Hematopoietic multipotent progenitor cell treated with erythropoietin and hydrocortisone succinate and interleukin-3 and kit ligand, for 8 days (in vitro differentiated cells): ENCODE measurements around the gene ALKBH5.
"Not testable (repeated sequence)": the region's sequence is repeated elsewhere in the genome, so short reads cannot be mapped to it uniquely, and the experiment has no call there.

Experiments used
- DNase-seq: peaks from one replicate; pipeline ENCODE4 v3.0.0-alpha.2; 2015

Gene ALKBH5

DNA sequence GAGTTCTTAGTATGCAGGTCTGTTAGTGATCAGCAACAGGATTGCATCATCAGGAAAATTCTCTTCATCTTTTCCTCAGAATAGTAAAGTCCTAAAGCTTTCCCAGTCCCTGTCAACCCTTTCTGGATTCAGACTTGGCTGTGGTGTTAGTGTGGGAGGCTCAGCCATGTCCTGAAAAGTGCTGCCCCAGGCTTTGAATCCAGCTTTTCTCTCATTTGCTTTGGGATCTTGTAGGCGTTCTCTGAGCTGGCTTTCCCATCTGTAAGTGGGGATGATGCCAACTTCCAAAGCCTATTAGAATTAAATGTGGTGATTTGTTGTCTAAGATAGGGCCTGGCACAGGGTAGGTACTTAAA lies 3.0 kb downstream of the ALKBH5 start:
- no peak for DNase-seq

DNA sequence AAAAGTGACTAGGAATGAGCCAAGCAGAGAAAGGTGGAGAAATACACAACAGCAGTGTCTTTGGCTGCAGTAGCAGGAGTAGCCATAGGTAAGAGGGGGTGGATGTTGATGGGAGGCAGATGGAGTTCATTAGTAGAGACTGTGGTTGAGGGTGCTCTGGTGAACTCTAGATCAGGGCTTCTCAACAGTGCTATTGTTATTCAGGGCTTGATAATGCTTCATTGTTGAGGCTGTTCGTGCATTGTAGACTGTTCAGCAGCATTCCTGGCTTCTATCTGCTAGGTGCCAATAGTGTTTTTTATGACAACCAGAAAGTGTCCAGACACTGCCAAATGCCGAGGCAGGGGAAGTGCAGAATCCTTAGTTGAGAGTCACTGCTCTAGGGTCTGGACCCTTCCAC lies 3.6 kb downstream of the ALKBH5 start:
- DNase-seq: no peak

DNA sequence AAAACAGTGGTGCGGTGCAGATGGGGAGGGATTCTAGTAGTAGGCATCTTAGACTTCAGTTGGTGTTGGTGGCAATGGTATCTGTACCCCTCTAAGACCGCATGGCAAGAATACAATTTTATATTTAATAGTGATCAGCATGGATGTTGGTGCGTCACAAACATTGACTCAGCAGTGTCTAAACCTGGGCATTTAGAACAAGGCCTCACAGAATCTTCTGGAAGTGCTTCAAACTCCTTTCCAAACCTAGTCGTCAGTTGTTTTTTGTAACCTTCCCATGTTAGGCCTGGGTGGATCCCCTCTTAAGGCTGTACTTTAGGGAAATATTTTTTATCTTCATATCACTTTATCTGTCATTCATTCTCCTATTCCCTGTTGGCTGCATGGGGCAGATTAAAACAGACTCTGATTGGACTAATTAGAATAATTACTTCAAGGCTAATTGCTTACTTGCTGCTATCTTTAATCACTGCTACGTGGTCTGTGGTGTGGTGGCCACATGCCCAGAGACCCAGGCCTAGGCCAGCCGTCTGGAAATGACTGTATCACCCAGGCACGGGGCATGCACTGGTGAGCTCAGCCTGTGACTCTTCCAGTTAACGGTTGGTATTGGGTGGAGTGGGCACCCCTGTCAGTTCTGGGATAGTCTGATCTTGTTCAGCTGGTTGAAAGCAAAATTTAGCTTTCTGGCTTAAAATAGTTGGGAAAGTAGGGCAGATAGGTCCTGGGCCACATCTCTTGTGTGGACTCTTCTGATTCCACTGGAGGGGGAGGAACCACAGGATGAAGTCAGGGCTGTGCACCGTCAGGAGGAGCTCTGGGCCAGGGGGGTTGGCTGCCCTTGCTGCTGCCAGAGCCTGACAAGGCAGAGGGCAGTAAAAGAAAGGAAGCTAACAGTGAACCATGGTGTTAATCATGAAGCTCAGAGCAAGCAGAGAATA lies 4.5 kb downstream of the ALKBH5 start:
- peak; percentile 80 for DNase-seq

DNA sequence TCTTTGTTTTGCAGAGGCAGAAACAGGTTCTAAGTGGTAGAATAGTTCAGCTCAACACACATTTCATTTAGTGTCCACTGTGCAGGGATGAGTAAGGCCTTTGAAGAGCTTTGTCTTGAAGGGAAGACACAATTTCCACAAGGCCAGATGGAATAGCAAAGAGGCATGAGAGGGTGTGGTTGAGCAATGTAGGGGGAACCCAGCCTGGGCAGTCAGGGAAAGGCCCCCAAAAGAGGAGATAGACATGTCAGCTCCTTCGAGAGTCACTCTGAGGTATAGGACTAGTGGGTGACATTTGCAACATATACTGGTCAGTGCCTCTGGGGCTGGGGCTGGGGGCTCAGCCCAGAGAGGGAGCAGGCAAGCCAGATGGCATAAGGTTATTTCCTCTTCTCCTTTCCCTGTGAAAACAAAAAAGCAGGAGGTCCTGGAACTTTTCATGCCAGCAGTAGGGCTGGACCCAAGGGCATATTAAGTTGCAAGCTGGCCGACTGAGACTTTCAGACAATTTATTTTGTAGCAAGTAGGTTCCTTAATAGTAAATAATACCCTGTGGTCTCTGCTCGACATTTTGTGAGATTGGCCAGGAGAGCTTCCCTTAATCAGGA lies 7.1 kb downstream of the ALKBH5 start:
- no peak for DNase-seq

DNA sequence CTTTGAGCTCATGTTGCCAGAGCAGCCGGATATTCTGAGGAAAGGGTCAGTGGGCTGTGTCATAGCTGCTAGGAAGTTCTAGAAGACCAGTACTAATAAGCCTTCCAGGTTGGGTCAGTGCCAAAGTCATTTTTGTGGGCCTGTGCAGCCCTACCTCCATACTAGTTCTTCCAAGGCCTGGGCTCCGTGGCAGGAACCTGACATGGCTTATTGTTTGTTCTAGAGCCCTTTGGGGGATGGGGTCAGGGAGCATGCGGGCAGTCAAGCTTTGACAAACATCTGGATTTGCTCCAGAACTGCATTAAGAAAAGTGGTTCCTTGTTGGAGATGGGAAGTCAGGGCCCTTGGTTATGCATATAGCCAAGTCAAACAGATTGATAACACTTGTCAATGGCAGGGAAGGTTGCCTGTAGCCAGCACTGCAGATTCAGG lies 7.6 kb downstream of the ALKBH5 start:
- no peak for DNase-seq

DNA sequence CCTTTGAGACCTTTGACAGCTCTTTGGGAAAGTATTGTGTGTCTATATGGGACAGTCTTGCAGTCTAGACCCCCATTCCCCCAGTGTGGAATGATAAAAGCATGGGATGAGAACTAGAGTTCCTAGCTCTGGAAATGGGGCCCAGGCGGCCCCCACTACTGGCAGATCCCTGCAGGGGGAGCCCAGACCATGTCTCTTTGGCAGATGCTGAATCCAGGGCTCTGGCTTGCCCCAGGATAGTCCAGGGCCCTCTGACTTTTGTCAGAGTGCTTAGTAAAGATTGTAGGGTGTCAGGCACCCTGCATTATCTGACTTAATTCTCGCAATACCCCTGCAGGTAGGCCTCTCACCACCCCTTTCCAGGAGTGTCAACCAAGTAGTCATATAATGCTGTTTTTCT lies 8.3 kb downstream of the ALKBH5 start:
- DNase-seq: no peak

DNA sequence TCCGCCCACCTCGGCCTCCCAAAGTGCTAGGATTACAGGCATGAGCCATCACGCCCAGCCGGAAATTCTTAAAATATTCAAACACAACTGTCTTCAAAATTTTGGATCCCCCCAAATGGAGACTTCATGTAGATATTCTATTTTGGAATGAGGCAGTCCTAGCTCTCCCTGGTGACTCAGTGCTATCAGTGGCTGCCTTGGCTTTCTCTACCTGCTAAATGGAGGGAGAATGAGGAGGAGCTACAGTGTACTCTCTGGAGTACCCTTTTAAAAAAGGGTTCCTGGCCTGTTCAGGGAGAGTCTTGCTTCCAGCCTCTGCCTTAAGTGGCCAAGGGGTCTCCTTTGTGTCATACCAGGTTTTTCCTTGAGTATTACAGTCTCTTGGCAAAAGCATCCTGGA lies 10.8 kb downstream of the ALKBH5 start:
- no peak for DNase-seq

DNA sequence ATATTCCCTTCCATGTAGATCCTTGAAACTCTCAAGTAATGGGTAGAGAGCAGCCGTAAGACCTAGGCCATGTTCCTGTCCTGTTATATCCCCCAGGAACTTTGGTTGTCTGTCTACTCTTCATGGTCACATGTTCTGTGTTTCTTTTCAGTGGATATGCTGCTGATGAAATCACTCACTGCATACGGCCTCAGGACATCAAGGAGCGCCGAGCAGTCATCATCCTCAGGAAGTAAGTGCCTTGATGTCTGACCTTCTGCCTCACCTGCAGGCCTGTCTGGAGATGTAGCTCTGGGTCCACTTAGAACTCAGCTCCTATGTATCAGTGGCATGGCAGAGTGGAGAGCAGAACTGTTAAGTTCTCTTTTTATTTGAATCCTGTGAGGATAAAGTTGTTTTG lies 11.2 kb downstream of the ALKBH5 start:
- DNase-seq: no peak

DNA sequence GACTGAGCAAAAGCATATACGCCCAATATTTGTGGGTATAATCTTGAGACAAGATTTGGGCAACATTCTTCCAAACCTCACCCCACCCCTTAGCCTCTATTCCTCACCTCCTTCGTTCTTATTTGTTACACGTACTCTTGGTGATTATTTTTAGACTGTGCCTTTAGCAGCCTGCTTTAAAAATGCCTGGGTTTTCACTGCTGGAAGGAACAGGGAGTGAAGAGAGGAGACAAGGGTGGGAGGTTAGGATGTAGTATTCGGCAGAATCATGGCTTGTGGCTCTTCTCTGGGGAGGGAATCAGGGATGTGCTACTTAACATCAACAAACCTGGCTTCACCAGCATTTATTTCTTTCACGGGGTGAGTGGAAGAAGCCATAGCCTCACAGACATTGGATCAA lies 11.6 kb downstream of the ALKBH5 start:
- no peak for DNase-seq

DNA sequence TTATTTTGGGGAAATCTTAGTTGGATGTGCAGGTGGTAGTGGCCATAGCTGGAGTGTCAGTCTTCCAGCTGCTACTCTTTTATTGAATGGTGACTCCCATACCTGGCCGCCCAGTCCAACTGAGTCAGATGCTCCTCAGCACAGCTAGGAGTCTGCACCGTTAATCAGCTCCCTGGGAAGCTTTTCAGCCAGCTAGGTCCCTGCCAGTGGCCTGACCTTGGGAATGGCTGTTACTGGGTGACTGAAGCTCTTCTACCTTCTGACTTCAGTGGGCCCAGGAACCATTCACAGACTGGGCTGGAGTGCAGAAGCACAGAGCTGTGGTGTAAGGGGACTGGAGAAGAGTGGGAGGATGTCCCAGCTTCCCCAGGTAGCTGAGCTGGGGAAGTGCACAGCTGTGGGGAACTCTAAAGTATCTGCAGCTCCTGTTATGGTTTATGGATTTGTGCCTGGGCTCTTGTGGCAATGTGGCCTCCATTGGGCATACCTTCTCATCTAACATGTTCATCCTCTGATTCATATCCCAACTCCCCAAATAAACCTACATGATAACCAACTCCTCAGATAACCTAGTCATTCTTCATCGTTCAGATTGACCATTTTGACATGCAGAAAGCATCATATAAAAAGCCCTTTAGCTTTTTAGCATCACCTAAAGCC lies 14.0 kb downstream of the ALKBH5 start:
- no peak for DNase-seq

DNA sequence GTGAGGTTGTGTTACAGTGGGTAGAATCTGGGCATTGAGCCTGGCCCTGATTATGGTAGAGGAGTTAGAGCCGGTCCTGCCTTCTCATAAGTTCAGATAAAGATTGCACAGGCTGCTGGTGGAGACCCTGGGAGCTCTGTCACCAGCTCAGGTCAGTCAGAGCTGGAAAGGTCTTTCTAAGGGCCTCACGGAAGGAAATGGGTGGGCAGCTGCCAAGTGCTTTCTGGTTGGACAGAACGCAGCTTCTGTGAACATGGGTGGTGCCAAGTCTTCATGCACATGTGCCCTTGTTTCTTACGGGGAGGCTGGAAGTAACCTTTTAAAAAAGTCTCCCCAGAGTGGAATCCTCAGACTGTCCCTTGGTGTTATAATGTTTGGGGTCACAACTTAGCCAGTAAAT lies 14.9 kb downstream of the ALKBH5 start:
- DNase-seq: no peak

DNA sequence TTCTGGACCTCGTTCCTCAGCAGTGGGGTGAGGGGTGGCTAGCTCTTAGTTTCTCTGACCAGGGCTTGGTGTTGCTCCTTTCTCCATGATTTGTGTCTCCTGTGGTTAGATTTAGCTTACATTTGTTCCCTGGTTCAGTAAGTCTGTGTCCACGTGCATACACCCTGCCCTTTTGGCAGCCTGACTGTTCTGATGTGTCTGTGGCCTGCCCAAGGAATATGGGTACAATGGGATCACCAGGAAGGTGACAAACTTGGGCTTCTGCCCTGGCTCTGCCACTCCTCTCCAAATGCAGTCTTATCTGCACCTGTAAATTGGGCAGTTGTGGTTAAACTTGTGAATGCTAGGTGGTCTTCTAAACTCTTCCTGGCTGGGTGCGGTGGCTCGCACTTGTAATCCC lies 17.5 kb downstream of the ALKBH5 start:
- no peak for DNase-seq

DNA sequence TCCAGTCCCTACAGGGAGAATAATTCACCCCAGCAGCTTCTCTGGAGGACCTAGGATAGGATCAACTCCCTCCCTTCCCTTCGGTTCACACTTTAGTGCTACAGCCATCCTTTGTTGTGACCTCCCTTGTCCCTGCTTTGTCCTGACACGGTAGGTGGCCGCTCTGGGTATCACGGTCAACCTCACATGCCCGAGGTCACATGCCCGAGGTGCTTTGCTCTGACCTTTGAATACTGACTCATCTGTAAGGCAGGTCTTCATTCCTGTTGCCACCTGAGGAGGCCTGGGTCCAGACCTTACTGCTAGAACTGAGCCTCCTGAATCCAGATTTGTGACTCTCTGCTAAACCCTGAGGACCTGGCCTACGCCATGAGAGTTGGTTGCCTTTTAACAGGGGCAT lies 19.7 kb downstream of the ALKBH5 start:
- DNase-seq: no peak

DNA sequence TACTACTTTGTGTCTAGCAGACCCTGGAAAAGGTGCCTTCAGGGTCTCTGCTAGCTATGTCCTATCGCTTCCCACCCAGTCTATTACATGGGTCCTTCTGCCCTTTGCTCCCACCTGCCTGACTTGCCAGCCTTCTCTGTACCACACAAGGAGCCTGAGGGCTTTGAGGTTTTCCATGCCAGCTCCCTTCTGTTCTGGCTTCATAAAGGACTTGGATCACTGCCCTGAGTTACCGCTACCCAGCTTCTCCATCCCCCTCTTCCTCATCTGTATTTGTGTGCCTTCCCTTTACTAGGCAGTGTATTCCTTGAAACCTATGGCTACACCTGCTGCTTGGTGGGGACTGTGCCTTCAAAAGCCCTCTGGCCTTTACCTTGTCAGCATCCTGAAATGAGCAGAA lies 22.2 kb downstream of the ALKBH5 start:
- DNase-seq: no peak

DNA sequence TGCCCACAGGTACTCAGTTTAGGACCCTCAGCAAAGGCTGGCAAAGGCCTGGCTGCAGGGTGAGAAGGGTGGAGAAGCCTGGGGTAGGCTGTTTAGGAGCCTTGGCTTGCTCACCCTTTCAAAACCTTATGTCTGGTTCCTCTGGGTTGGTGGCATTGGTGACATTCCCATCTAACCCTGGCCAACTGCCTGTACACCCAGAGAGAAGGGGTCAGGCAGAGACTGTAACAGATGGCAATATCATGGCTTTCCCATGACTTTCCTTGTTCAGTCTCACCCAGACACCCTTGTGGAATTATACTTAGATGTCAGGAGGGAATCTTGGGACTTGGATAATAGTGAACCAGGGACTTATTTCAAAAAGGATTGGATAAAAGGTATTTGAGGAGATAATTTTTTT lies 23.3 kb downstream of the ALKBH5 start:
- no peak for DNase-seq

DNA sequence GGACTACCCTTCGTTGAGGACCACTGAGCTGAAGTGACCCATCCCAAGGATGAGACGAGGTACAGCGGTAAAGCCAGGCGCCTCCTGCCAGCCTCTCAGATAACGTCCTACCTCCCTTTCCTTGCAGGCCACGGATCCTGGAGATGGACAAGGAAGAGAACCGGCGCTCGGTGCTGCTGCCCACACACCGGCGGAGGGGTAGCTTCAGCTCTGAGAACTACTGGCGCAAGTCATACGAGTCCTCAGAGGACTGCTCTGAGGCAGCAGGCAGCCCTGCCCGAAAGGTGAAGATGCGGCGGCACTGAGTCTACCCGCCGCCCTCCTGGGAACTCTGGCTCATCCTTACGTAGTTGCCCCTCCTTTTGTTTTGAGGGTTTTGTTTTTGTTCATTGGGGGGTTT lies 24.5 kb downstream of the ALKBH5 start:
- DNase-seq: no peak

DNA sequence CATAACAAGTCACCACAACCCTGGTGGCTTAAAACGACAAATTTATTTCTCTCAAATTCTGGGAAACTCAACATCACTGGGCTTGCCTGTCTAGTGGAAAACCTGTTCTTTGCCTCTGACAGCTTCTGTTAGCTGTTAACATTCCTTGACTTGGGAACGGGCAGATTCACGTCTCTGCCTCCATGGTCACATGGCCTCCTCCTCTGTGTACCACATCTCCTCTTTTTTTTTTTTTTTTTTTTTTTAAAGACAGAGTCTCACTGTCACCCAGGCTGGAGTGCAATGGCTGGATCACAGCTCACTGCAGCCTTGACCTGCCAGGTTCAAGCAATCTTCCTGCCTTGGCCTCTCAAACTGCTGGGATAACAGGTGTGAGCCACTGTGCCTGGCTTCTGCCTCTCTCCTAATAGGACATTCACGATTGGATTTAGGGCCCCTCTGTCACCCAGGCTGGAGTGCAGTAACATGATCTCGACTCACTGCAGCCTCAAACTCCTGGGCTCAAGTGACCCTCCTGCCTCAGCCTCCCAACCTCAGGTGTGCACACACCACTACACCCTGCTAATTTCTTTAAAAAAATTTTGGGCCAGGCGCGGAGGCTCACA lies 30.1 kb downstream of the ALKBH5 start:
- DNase-seq: no peak

DNA sequence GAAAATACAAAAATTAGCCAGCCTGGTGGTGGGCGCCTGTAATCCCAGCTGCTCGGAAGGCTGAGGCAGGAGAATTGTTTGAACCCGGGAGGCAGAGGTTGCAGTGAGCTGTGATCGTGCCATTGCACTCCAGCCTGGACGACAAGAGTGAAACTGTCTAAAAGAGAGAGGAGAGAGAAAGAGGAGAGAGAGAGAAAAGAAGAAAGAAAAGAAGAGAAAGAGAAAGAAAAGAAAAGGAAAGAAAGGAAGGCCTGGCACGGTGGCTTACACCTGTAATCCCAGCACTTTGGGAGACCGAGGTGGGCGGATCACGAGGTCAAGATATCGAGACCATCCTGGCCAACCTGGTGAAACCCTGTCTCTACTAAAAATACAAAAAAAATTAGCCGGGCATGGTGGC lies 33.3 kb downstream of the ALKBH5 start:
- DNase-seq: not testable (repeated sequence)

DNA sequence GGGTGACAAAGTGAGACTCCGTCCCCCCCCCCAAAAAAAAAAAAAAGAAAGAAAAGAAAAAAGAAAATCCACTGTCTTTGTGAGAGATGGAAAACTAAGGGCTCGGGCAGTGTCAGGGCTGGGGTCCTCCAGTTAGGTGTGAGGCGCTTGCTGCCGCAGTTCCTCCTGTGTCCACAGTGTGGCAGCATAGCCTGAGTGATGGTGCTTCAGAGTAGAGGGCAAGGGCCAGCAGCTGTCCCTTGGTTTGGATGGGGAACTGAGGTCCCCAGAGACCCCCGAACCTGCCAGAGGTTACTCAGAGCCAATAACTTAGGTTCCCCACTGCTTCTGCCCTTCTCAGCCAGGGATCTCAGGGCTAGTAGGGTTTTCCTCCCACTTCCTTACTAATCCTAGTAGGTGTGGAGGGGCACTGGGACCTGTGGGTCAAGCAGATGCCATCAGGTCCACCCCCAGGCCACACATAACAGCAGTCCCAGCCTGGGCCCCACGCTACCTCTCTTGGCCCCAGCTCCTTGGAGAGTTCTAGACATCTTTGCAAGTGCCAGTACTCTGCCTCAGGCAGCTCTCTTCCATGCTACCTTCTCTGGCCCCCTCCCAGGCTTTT lies 33.9 kb downstream of the ALKBH5 start:
- DNase-seq: peak; percentile 71

DNA sequence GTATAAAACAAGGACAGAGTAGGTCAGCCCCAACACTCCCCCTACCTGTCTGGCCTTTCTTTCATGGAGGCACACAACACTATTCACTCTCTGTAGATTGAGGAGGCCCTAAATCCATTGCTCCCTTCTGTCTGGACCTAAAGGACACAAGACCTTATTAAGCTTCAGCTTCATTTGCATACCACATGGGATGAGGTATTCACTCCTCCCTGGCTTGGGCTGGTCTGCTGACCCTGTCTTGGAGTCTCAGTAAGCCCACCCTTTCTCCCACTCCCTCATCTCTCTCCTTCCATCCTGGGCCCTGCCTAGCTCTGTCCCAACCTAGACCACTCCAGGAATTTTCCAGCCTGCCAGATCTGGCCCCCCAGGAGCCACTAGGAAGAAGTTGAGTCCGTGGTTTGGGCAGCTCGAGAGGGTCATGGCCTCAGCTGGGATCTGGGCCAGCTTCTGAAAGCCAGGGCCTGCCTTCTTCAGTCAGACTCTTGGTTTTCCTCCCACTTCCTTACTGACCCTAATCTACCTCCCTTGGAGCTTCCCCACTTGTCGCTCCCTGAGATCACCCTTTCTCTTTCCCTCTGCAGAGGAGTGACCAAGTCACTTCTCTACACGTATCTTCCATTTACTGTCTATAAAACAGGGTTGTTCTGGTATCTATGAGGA lies 35.3 kb downstream of the ALKBH5 start:
- DNase-seq: no peak

DNA sequence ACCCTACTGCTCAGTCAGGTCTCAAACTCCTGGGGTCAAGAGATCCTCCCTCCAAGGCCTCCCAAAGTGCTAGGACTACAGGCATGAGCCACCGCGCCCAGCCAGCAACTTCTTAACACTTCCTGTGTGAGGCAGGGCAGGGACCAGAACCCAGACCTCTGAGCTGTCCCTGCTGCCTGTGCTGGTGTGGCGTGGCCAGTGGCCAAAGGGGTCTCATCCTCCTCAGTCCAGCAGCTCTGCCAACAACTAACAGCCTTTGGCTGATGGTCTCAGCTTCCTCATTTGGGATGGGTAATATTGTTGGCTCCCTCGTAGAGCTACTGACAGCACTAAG lies 40.4 kb downstream of the ALKBH5 start:
- no peak for DNase-seq

DNA sequence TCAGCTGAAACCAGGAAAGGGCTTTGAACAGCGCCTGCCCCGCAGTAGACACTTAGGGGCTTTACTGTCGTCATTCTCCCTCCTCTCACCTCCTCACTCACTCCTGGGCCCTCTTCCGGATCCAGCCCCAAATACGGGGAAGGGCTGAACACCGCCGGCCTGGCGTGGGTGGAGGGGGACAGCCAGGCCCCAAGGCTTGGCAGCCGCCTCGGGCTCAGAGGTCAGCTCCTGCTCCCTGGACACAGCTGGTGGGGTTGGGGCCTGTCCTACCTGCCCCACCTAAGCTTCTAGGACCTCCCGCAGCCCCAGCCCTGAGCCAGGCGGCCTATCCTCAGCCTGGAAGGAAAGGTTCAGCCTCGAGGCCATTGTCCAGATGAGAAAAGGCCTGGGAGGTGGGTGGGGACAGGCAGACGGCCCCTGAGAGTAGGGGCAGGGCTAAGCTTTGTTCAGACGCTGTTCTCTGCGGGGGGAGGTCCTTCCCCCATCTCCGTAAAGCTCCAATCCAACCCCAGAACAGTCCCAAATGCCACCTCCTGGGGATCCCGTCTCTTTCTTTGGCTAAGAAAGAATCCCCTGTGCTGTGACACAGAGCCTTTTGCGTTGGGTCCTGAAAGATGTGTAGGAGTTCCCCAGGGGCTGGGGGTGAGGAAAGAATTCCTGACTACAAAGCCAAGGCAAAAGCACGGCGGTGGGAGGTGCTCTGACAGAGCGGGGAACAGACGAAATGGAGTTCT lies 40.9 kb downstream of the ALKBH5 start:
- no peak for DNase-seq
